Hepatocyte (in vitro differentiated cells): ENCODE data around the gene NUBP2.

Experiments
- CTCF ChIP-seq: fragments of 200-600 bp; sonication (generic); IDR thresholded peaks from 2 replicates; pipeline ENCODE4 v1.5.1; 2016; ENCODE audit warnings: antibody characterized with exemption, mild to moderate bottlenecking; ENCODE audit not compliant: poor library complexity
- EZH2 ChIP-seq: fragments of 200-600 bp; sonication (generic); IDR thresholded peaks from 2 replicates; pipeline ENCODE4 v1.6.1; 2016; ENCODE audit warnings: antibody characterized with exemption, mild to moderate bottlenecking, borderline replicate concordance

GRCh38 chr16:1788708-1789100 is 5.9 kb downstream of the NUBP2 start:
- TF ChIP-seq CTCF (no peak), EZH2 (no peak)
